Measurements from ENCODE around the gene ANKS1B. TPM values are rescaled to one million over a fixed set of nuclear protein-coding genes. Genes with fewer than 3 reads are reported as not detected.

Gene ANKS1B
- total RNA-seq, 4 donors from 2014 or later, result 16.6 to 62.6 (median 40.2) TPM

GRCh38 chr12:99486277-99486676 is 498.5 kb downstream of the ANKS1B start:
- H3K4me1 ChIP-seq, result no peaks in the 10 kb centered on the region
- DNase-seq, result no peak
- no peaks in the 10 kb centered on the region for H3K9me3 ChIP-seq
- H3K27ac ChIP-seq, result no peak overlapping the region
- no peak for TF ChIP-seq CTCF (IDR thresholded peaks at IDR 0.05)
- TF ChIP-seq POLR2A (IDR thresholded peaks at IDR 0.05), result no peak
- no peaks in the 10 kb centered on the region for H3K36me3 ChIP-seq
- intact Hi-C loops (cut with DNase I; ENCODE audit: low total_unique reads), result no loop called here
- H3K4me3 ChIP-seq, result no peak overlapping the region
- H3K27me3 ChIP-seq, result no peaks in the 10 kb centered on the region

- TF ChIP-seq CTCF (IDR thresholded peaks at IDR 0.05) (no peak), POLR2A (IDR thresholded peaks at IDR 0.05) (no peak)
- no peaks in the 10 kb centered on the region for H3K36me3 ChIP-seq
- H3K4me1 ChIP-seq, result no peaks in the 10 kb centered on the region
Observed at GRCh38 chr12:99479149-99479548, 505.6 kb downstream of the ANKS1B start.

GRCh38 chr12:99476956-99477355 is 507.8 kb downstream of the ANKS1B start:
- intact Hi-C loops (cut with DNase I; ENCODE audit: low total_unique reads), result no loop called here
- no peak for TF ChIP-seq POLR2A (IDR thresholded peaks at IDR 0.05)
- TF ChIP-seq CTCF (IDR thresholded peaks at IDR 0.05), result no peak
- Histone ChIP-seq H3K9me3 (no peaks in the 10 kb centered on the region), H3K4me3 (no peak overlapping the region), H3K27me3 (no peaks in the 10 kb centered on the region), H3K4me1 (no peaks in the 10 kb centered on the region), H3K36me3 (peaks cover 0 to 3% of the 10 kb centered on the region in 2 donors), H3K27ac (no peak overlapping the region)
- DNase-seq, result no peak

More at GRCh38 chr12:99479149-99479548, 505.6 kb downstream of the ANKS1B start:
- Histone ChIP-seq H3K4me3 (no peak overlapping the region), H3K27ac (no peak overlapping the region), H3K27me3 (no peaks in the 10 kb centered on the region), H3K9me3 (no peaks in the 10 kb centered on the region)
- no peak for DNase-seq
- intact Hi-C loops (cut with DNase I; ENCODE audit: low total_unique reads), result no loop called here

- Histone ChIP-seq H3K9me3 (no peaks in the 10 kb centered on the region), H3K36me3 (no peaks in the 10 kb centered on the region), H3K27me3 (no peaks in the 10 kb centered on the region), H3K4me1 (peaks cover 0 to 3% of the 10 kb centered on the region in 2 donors), H3K4me3 (no peak overlapping the region), H3K27ac (no peak overlapping the region)
- no peak for TF ChIP-seq POLR2A (IDR thresholded peaks at IDR 0.05)
- TF ChIP-seq CTCF (IDR thresholded peaks at IDR 0.05), result no peak
- no peak for DNase-seq
- intact Hi-C loops (cut with DNase I; ENCODE audit: low total_unique reads), result no loop called here
Observed at GRCh38 chr12:99455350-99456035, 529.2 kb downstream of the ANKS1B start.

- intact Hi-C loops (cut with DNase I; ENCODE audit: low total_unique reads), result no loop called here
- no peak for DNase-seq
- H3K4me1 ChIP-seq, result peaks cover 0 to 3% of the 10 kb centered on the region in 2 donors
- TF ChIP-seq POLR2A (IDR thresholded peaks at IDR 0.05), result no peak
- TF ChIP-seq CTCF (IDR thresholded peaks at IDR 0.05), result no peak
- no peaks in the 10 kb centered on the region for H3K36me3 ChIP-seq
- H3K27me3 ChIP-seq, result no peaks in the 10 kb centered on the region
- no peak overlapping the region for H3K27ac ChIP-seq
- H3K9me3 ChIP-seq, result no peaks in the 10 kb centered on the region
- no peak overlapping the region for H3K4me3 ChIP-seq
Observed at GRCh38 chr12:99454539-99455172, 530.1 kb downstream of the ANKS1B start.
